Spleen (tissue), 7 donors: ENCODE measurements around the gene CAMSAP2.
A peak's percentile ranks its signal among the peaks of the same experiment; 100 is the strongest.

Experiments used
- POLR2AphosphoS5 ChIP-seq, 3 donors: sonication (generic); formaldehyde crosslinking; IDR thresholded peaks; one replicate each; pipeline ENCODE4 v1.5.1; 2017; ENCODE audit warnings: antibody characterized with exemption in 3 of 3
- TF ChIP-seq, protein P1 (sequence below), 11 experiments: fragments of 200-600 bp in 7 of 11; fragments of 450-650 bp in 4 of 11; sonication (generic) in 4 of 11; IDR thresholded peaks in 8 of 11; conservative IDR thresholded peaks in 3 of 11; 1 replicate in 7 of 11; 2 replicates in 4 of 11; pipeline versions ENCODE4 v1.4.0 to v1.8.0; 2016 to 2021; ENCODE audit warnings: antibody characterized with exemption in 11 of 11, inconsistent platforms in 4 of 11, mild to moderate bottlenecking in 1 of 11
- donor health status: DM: no; HTN: no; CAD: no; lungs with moderate emphysema.
- donor health status: DM: no; HTN: no; CAD: no.
- donor health status: DM: no; HTN: no; CAD: no.

DNA sequence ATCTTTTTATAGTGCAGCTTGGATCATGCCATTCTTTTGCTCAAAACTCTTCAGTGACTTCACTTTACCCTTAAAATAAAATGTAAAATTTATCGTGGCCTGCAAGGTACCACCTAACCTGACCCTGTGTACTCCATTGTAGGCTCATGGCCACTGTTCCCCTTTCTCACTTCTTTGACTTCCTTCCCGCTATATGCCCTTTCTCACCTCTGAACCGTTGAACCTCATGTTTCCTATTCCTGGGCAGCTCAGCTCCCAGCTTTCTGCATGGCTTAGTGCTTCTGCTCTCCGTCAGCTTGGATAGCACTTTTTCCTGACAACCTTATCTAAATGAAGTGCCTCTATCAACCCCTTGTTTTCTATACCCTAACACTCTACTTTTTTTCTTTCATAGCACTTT, 73.0 kb downstream of the CAMSAP2 start:
- TF ChIP-seq, protein P1, sequence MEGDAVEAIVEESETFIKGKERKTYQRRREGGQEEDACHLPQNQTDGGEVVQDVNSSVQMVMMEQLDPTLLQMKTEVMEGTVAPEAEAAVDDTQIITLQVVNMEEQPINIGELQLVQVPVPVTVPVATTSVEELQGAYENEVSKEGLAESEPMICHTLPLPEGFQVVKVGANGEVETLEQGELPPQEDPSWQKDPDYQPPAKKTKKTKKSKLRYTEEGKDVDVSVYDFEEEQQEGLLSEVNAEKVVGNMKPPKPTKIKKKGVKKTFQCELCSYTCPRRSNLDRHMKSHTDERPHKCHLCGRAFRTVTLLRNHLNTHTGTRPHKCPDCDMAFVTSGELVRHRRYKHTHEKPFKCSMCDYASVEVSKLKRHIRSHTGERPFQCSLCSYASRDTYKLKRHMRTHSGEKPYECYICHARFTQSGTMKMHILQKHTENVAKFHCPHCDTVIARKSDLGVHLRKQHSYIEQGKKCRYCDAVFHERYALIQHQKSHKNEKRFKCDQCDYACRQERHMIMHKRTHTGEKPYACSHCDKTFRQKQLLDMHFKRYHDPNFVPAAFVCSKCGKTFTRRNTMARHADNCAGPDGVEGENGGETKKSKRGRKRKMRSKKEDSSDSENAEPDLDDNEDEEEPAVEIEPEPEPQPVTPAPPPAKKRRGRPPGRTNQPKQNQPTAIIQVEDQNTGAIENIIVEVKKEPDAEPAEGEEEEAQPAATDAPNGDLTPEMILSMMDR (IDR thresholded peaks at IDR 0.05 in 8 of 11, conservative IDR thresholded peaks at IDR 0.05 in 3 of 11): no peak
- TF ChIP-seq POLR2AphosphoS5 (IDR thresholded peaks at IDR 0.05): peak in 1 of 3 donors; percentile 39
